HepG2 (cell line): ENCODE measurements around the gene TNFAIP8L1. TPM values are rescaled to one million over a fixed set of nuclear protein-coding genes. Genes with fewer than 3 reads are reported as not detected.

Source experiments
- AGO1 ChIP-seq: fragments of 200-400 bp; formaldehyde crosslinking; IDR thresholded peaks from 2 replicates; pipeline ENCODE4 v1.6.1; 2017; ENCODE audit warnings: mild to moderate bottlenecking, low read depth, low read length, moderate library complexity; ENCODE audit not compliant: poor library complexity, severe bottlenecking
- HNF1A ChIP-seq, 2 experiments: sonication (generic) in 1 of 2; formaldehyde crosslinking in 1 of 2; IDR thresholded peaks; 2 replicates each; pipeline versions ENCODE4 v1.4.0 to v1.6.1; 2016 to 2020; ENCODE audit warnings: borderline replicate concordance in 1 of 2, low read depth in 1 of 2, mild to moderate bottlenecking in 1 of 2, missing genetic modification reagents in 1 of 2
- LRRFIP1 ChIP-seq: sonication (generic); formaldehyde crosslinking; conservative IDR thresholded peaks from 2 replicates; pipeline ENCODE4 v1.4.0; 2020; ENCODE audit warnings: missing genetic modification reagents
- NFKB2 ChIP-seq: sonication (generic); formaldehyde crosslinking; IDR thresholded peaks from 2 replicates; pipeline ENCODE4 v1.4.0; 2020; ENCODE audit warnings: missing genetic modification reagents, borderline replicate concordance
- PHF20 ChIP-seq: sonication (generic); formaldehyde crosslinking; IDR thresholded peaks from 2 replicates; pipeline ENCODE4 v1.5.0; 2020; ENCODE audit warnings: mild to moderate bottlenecking, missing genetic modification reagents
- POGK ChIP-seq: sonication (generic); formaldehyde crosslinking; conservative IDR thresholded peaks from 2 replicates; pipeline ENCODE4 v1.8.0; 2022; ENCODE audit warnings: mild to moderate bottlenecking, moderate library complexity, missing genetic modification reagents
- polyA plus RNA-seq, 8 experiments: library from polyadenylated mRNA; depleted of rRNA in 3 of 8; stranded (reverse) in 7 of 8; unstranded in 1 of 8; fragments of >200 nt; fragmentation: Illumina TruSeq in 4 of 8; extraction: Trizol in 4 of 8; gene quantifications; 2 replicates each; pipeline versions ENCODE4 v1.2.1 to v1.2.3, GENCODE V29; 2011 to 2016; ENCODE audit warnings: low read depth in 4 of 8, missing spikeins in 1 of 8, mixed read lengths in 1 of 8; ENCODE audit not compliant: insufficient read depth in 1 of 8
- total RNA-seq, 5 experiments: library from RNA; depleted of rRNA; stranded (reverse); fragments of >200 nt; fragmentation: Illumina TruSeq; extraction: Trizol; gene quantifications; 2 replicates each; pipeline ENCODE4 v1.2.3, GENCODE V29; 2016; ENCODE audit warnings: low read depth in 1 of 5

The TNFAIP8L1 gene
- total and polyA plus RNA-seq, 2 of the 13 experiments (the other 11 are each of a cell fraction or from before 2014, with no cell fraction given): 13.4 to 21.4 TPM

- no peak for TF ChIP-seq HNF1A (IDR thresholded peaks at IDR 0.05; ENCODE audit: low read depth)
- no peak for TF ChIP-seq HNF1A (CRISPR knock-in tag; IDR thresholded peaks at IDR 0.05; ENCODE audit: borderline replicate concordance)
- TF ChIP-seq AGO1: peak; percentile 39
- no peak for TF ChIP-seq POGK (CRISPR knock-in tag)
- TF ChIP-seq LRRFIP1: no peak
- TF ChIP-seq PHF20 (CRISPR knock-in tag): no peak
- peak; percentile 21; the same call in 1 of the 2 replicates for TF ChIP-seq NFKB2 (CRISPR knock-in tag)
These were observed 16.8 kb downstream of the TNFAIP8L1 start (continued) for GRCh38 chr19:4656102-4656501.
